HCT116 (cell line): ENCODE data around the gene TAF11.

Experiments
- CEBPB ChIP-seq: IDR thresholded peaks from 2 replicates; pipeline ENCODE4 v1.6.1; 2012; ENCODE audit warnings: low read depth
- CTCF ChIP-seq, 3 experiments: fragments of 200-600 bp in 1 of 3; sonication (generic) in 1 of 3; IDR thresholded peaks in 2 of 3; conservative IDR thresholded peaks in 1 of 3; 2 replicates each; pipeline ENCODE4 v1.5.1; 2012 to 2017; ENCODE audit warnings: low read depth in 2 of 3, low read length in 2 of 3, antibody characterized with exemption in 1 of 3, borderline replicate concordance in 1 of 3, control low read depth in 1 of 3, mild to moderate bottlenecking in 1 of 3, mixed read lengths in 1 of 3, mixed run types in 1 of 3, moderate library complexity in 1 of 3; ENCODE audit not compliant: insufficient read depth in 1 of 3
- EZH2 ChIP-seq: fragments of 200-600 bp; sonication (generic); IDR thresholded peaks from 2 replicates; pipeline ENCODE4 v1.6.1; 2017; ENCODE audit warnings: antibody characterized with exemption, mixed run types
- JUND ChIP-seq: IDR thresholded peaks from 2 replicates; pipeline ENCODE4 v1.6.1; 2012
- MAX ChIP-seq: IDR thresholded peaks from 2 replicates; pipeline ENCODE4 v1.6.1; 2012
- POLR2A ChIP-seq: IDR thresholded peaks from 2 replicates; pipeline ENCODE4 v1.7.0; 2011; ENCODE audit warnings: borderline replicate concordance; ENCODE audit not compliant: insufficient read depth, insufficient read length; ENCODE audit errors: extremely low read depth
- POLR2AphosphoS5 ChIP-seq: IDR thresholded peaks from 2 replicates; pipeline ENCODE4 v1.6.1; 2011; ENCODE audit warnings: mild to moderate bottlenecking, low read depth, low read length, moderate library complexity
- RAD21 ChIP-seq: IDR thresholded peaks from 2 replicates; pipeline ENCODE4 v1.6.1; 2012; ENCODE audit warnings: low read depth, mild to moderate bottlenecking
- SIN3A ChIP-seq: IDR thresholded peaks from 2 replicates; pipeline ENCODE4 v1.6.1; 2012; ENCODE audit warnings: low read depth
- SRF ChIP-seq: IDR thresholded peaks from 2 replicates; pipeline ENCODE4 v1.6.1; 2012; ENCODE audit warnings: low read depth
- ZFX ChIP-seq: fragments of 450-650 bp; IDR thresholded peaks from 2 replicates; pipeline ENCODE4 v1.6.1; 2017
- ZNF274 ChIP-seq: fragments of 200-500 bp; sonication (Bioruptor generic); IDR thresholded peaks from 2 replicates; pipeline ENCODE4 v1.6.1; 2014; ENCODE audit warnings: mild to moderate bottlenecking, low read depth, low read length, inconsistent platforms
- TF ChIP-seq, protein P1 (sequence below): IDR thresholded peaks from 2 replicates; pipeline ENCODE4 v1.6.1; 2012; ENCODE audit warnings: low read depth

- TF ChIP-seq POLR2A (no peak), CTCF (IDR thresholded peaks at IDR 0.05 in 2 of 3, conservative IDR thresholded peaks at IDR 0.05 in 1 of 3; ENCODE audit: borderline replicate concordance in 1 of 3, insufficient read depth in 1 of 3, low read depth in 2 of 3, low read length in 2 of 3) (no peak), EZH2 (no peak), ZNF274 (no peak), RAD21 (no peak), POLR2AphosphoS5 (no peak), JUND (no peak), SRF (no peak), MAX (no peak), CEBPB (no peak), ZFX (no peak), SIN3A (no peak)
- TF ChIP-seq, protein P1, sequence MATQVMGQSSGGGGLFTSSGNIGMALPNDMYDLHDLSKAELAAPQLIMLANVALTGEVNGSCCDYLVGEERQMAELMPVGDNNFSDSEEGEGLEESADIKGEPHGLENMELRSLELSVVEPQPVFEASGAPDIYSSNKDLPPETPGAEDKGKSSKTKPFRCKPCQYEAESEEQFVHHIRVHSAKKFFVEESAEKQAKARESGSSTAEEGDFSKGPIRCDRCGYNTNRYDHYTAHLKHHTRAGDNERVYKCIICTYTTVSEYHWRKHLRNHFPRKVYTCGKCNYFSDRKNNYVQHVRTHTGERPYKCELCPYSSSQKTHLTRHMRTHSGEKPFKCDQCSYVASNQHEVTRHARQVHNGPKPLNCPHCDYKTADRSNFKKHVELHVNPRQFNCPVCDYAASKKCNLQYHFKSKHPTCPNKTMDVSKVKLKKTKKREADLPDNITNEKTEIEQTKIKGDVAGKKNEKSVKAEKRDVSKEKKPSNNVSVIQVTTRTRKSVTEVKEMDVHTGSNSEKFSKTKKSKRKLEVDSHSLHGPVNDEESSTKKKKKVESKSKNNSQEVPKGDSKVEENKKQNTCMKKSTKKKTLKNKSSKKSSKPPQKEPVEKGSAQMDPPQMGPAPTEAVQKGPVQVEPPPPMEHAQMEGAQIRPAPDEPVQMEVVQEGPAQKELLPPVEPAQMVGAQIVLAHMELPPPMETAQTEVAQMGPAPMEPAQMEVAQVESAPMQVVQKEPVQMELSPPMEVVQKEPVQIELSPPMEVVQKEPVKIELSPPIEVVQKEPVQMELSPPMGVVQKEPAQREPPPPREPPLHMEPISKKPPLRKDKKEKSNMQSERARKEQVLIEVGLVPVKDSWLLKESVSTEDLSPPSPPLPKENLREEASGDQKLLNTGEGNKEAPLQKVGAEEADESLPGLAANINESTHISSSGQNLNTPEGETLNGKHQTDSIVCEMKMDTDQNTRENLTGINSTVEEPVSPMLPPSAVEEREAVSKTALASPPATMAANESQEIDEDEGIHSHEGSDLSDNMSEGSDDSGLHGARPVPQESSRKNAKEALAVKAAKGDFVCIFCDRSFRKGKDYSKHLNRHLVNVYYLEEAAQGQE, result no peak
These were observed 9.3 kb upstream of the TAF11 start for GRCh38 chr6:34897130-34897529.
